Keratinocyte (primary cell): ENCODE measurements around the gene CHRDL1. TPM values are rescaled to one million over a fixed set of nuclear protein-coding genes. Genes with fewer than 3 reads are reported as not detected.

Experiments used
- DNase-seq: peaks from one replicate; pipeline ENCODE4 v3.0.0-alpha.2; 2011; ENCODE audit warnings: low read depth, missing footprints, low spot score
- FAIRE-seq: peaks from 2 replicates; lab custom pipeline; 2011; peaks lifted over from hg19 to GRCh38; lab: Jason Lieb, UNC
- H2AFZ ChIP-seq: 2 replicates; pipeline ENCODE4 v1.6.0; 2012; ENCODE audit warnings: low read length, control low read depth, inconsistent platforms; ENCODE audit not compliant: control insufficient read depth
- H3K27ac ChIP-seq: 2 replicates; pipeline ENCODE4 v1.5.1; 2011; ENCODE audit warnings: low read length; ENCODE audit not compliant: control insufficient read depth, insufficient read depth
- H3K27me3 ChIP-seq: 3 replicates; pipeline ENCODE4 v1.6.0; 2011; ENCODE audit warnings: low read length; ENCODE audit not compliant: control insufficient read depth, insufficient read depth; ENCODE audit errors: extremely low read depth
- H3K36me3 ChIP-seq, 2 experiments: 2 replicates in 1 of 2; 3 replicates in 1 of 2; pipeline ENCODE4 v1.5.1; 2011; ENCODE audit warnings: low read length in 2 of 2, mild to moderate bottlenecking in 1 of 2; ENCODE audit not compliant: control insufficient read depth in 2 of 2, insufficient read depth in 2 of 2; ENCODE audit errors: extremely low read depth in 1 of 2
- H3K4me1 ChIP-seq: 3 replicates; pipeline ENCODE4 v1.5.1; 2011; ENCODE audit warnings: low read length; ENCODE audit not compliant: control insufficient read depth, insufficient read depth; ENCODE audit errors: extremely low read depth
- H3K4me2 ChIP-seq: 3 replicates; pipeline ENCODE4 v1.6.0; 2011; ENCODE audit warnings: low read depth, low read length; ENCODE audit not compliant: control insufficient read depth, insufficient read depth; ENCODE audit errors: extremely low read depth
- H3K4me3 ChIP-seq, 3 experiments: fragments of 200-600 bp in 1 of 3; sonication (generic) in 1 of 3; 2 replicates in 2 of 3; 3 replicates in 1 of 3; pipeline ENCODE4 v1.5.1; 2011 to 2016; ENCODE audit warnings: low read length in 3 of 3, mild to moderate bottlenecking in 3 of 3, control low read depth in 2 of 3, inconsistent platforms in 1 of 3, low read depth in 1 of 3, mixed read lengths in 1 of 3, mixed run types in 1 of 3, moderate library complexity in 1 of 3; ENCODE audit not compliant: control insufficient read depth in 2 of 3, insufficient read depth in 2 of 3; ENCODE audit errors: extremely low read depth in 1 of 3
- H3K79me2 ChIP-seq: 2 replicates; pipeline ENCODE4 v1.6.0; 2012; ENCODE audit warnings: low read length; ENCODE audit not compliant: control insufficient read depth, insufficient read depth
- H3K9ac ChIP-seq: 3 replicates; pipeline ENCODE4 v1.6.0; 2011; ENCODE audit warnings: low read length; ENCODE audit not compliant: control insufficient read depth, insufficient read depth; ENCODE audit errors: extremely low read depth
- H3K9me1 ChIP-seq: 3 replicates; pipeline ENCODE4 v1.6.0; 2011; ENCODE audit warnings: low read length; ENCODE audit not compliant: control insufficient read depth, insufficient read depth; ENCODE audit errors: extremely low read depth
- H3K9me3 ChIP-seq: 2 replicates; pipeline ENCODE4 v1.5.1; 2012; ENCODE audit warnings: low read depth, low read length; ENCODE audit not compliant: control insufficient read depth
- H4K20me1 ChIP-seq: 3 replicates; pipeline ENCODE4 v1.6.0; 2011; ENCODE audit warnings: low read length; ENCODE audit not compliant: control insufficient read depth, insufficient read depth; ENCODE audit errors: extremely low read depth
- EZH2 ChIP-seq: IDR thresholded peaks from one replicate; pipeline ENCODE4 v1.6.1; 2012; ENCODE audit warnings: inconsistent platforms, mild to moderate bottlenecking, low read length, moderate library complexity
- dilution Hi-C: fragments of 300-500 bp; cut with MboI; formaldehyde crosslinking; loops from one replicate; pipeline ENCODE4 v1.7.0; 2020; ENCODE audit warnings: low sequenced_read_pairs; ENCODE audit not compliant: extremely low pct_ligation_motif_present
- polyA plus RNA-seq, 5 experiments: library from polyadenylated mRNA; depleted of rRNA in 3 of 5; stranded (reverse) in 3 of 5; stranded (forward) in 1 of 5; unstranded in 1 of 5; fragments of >200 nt; gene quantifications; 1 replicate in 1 of 5; 2 replicates in 3 of 5; 3 replicates in 1 of 5; pipeline versions ENCODE4 v1.2.1 to v1.2.3, GENCODE V29; 2011 to 2012; ENCODE audit warnings: missing spikeins in 2 of 5, low read depth in 1 of 5, low replicate concordance in 1 of 5
- TF ChIP-seq, protein P1 (sequence below), 3 experiments: IDR thresholded peaks in 1 of 3; conservative IDR thresholded peaks in 1 of 3; optimal IDR thresholded peaks in 1 of 3; 2 replicates in 2 of 3; 3 replicates in 1 of 3; pipeline versions ENCODE3 to v1.5.1; 2011; ENCODE audit warnings: low read length in 3 of 3, mild to moderate bottlenecking in 3 of 3, moderate library complexity in 2 of 3, control low read depth in 1 of 3, inconsistent platforms in 1 of 3; ENCODE audit not compliant: insufficient read depth in 2 of 3; ENCODE audit errors: extremely low read depth in 1 of 3

Gene CHRDL1
- polyA plus RNA-seq, 1 donor (not counting 4 experiments of a cell fraction or from before 2014, with no cell fraction given): not detected

DNA sequence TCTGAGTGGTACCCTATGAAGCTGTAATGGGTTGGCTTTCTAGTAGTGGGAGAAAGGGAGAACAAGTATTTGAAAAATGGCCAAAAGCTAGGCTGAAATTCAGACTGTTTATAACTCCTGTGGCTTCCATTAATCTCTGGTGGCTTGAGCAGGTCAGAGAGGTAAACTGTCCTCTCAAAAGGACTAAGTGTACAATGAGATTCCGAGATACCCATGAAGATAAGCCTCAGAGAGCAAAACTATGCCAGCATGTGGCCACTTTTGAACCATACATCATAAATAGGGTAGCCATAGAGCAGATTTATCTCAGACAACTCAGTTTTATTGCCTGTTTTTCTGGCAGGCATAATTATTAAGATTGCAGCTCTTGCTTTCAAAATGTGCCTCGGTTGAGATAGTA, 89.2 kb downstream of the CHRDL1 start:
- H3K9ac ChIP-seq: no peak overlapping the region
- H3K9me3 ChIP-seq: no peaks in the 10 kb centered on the region
- dilution Hi-C loops: no loop called here
- H3K27ac ChIP-seq: no peak overlapping the region
- H3K4me1 ChIP-seq: no peaks in the 10 kb centered on the region
- no peaks in the 10 kb centered on the region for H3K79me2 ChIP-seq
- H2AFZ ChIP-seq: no peak overlapping the region
- H3K4me3 ChIP-seq: no peak overlapping the region
- H3K27me3 ChIP-seq: no peaks in the 10 kb centered on the region
- no peak overlapping the region for H3K4me2 ChIP-seq
- no peak for TF ChIP-seq EZH2
- TF ChIP-seq, protein P1, sequence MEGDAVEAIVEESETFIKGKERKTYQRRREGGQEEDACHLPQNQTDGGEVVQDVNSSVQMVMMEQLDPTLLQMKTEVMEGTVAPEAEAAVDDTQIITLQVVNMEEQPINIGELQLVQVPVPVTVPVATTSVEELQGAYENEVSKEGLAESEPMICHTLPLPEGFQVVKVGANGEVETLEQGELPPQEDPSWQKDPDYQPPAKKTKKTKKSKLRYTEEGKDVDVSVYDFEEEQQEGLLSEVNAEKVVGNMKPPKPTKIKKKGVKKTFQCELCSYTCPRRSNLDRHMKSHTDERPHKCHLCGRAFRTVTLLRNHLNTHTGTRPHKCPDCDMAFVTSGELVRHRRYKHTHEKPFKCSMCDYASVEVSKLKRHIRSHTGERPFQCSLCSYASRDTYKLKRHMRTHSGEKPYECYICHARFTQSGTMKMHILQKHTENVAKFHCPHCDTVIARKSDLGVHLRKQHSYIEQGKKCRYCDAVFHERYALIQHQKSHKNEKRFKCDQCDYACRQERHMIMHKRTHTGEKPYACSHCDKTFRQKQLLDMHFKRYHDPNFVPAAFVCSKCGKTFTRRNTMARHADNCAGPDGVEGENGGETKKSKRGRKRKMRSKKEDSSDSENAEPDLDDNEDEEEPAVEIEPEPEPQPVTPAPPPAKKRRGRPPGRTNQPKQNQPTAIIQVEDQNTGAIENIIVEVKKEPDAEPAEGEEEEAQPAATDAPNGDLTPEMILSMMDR (optimal IDR thresholded peaks at IDR 0.05 in 1 of 3, IDR thresholded peaks at IDR 0.05 in 1 of 3, conservative IDR thresholded peaks at IDR 0.05 in 1 of 3; ENCODE audit: extremely low read depth in 1 of 3, insufficient read depth in 2 of 3, low read length in 3 of 3): no peak
- H3K9me1 ChIP-seq: no peaks in the 10 kb centered on the region
- H4K20me1 ChIP-seq: no peaks in the 10 kb centered on the region
- H3K36me3 ChIP-seq: no peaks in the 10 kb centered on the region
- FAIRE-seq (no peak), DNase-seq (no peak)

DNA sequence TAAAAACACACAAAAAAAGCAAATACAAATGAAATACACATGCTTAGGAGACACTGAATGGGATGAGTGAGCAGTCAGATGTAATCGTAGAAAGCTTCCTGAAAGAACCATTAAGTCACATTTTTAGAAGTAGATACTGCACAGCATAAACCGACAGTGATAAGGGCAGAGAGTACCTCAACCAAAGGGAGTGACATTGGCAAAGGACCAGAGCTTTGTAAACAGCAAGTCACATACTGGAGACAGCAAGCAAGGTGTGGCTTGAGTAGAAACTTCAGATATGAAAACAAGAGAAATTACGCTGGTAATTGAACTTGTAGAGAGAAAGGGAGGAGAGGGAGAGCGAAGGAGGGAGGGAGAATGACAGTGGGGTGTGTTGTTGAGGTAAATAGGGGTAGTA, 92.0 kb downstream of the CHRDL1 start:
- no peaks in the 10 kb centered on the region for H3K36me3 ChIP-seq
- no peaks in the 10 kb centered on the region for H4K20me1 ChIP-seq
- no peak overlapping the region for H3K4me2 ChIP-seq
- no peaks in the 10 kb centered on the region for H3K4me1 ChIP-seq
- no peaks in the 10 kb centered on the region for H3K9me1 ChIP-seq
- H3K27me3 ChIP-seq: no peaks in the 10 kb centered on the region
- DNase-seq (no peak), FAIRE-seq (no peak)
- TF ChIP-seq, protein P1 (optimal IDR thresholded peaks at IDR 0.05 in 1 of 3, IDR thresholded peaks at IDR 0.05 in 1 of 3, conservative IDR thresholded peaks at IDR 0.05 in 1 of 3; ENCODE audit: extremely low read depth in 1 of 3, insufficient read depth in 2 of 3, low read length in 3 of 3): no peak
- no peak for TF ChIP-seq EZH2
- no peak overlapping the region for H2AFZ ChIP-seq
- dilution Hi-C loops: no loop called here
- no peaks in the 10 kb centered on the region for H3K79me2 ChIP-seq
- H3K4me3 ChIP-seq: no peak overlapping the region
- no peak overlapping the region for H3K9ac ChIP-seq
- H3K27ac ChIP-seq: no peak overlapping the region
- no peaks in the 10 kb centered on the region for H3K9me3 ChIP-seq
